GDM1 (cell line): ENCODE results near the gene IER3.
"Not testable (repeated sequence)": the region's sequence is repeated elsewhere in the genome, so short reads cannot be mapped to it uniquely, and the experiment has no call there.

ENCODE experiments used
- DNase-seq: peaks from one replicate; lab custom pipeline; 2025; lab: John Stamatoyannopoulos, UW

Gene IER3

GRCh38 chr6:30768634-30769087 is 24.3 kb upstream of the IER3 start:
- no peak for DNase-seq

- no peak for DNase-seq
Observed at GRCh38 chr6:30767944-30768301, 23.6 kb upstream of the IER3 start.

- DNase-seq, result no peak
Observed at GRCh38 chr6:30767158-30767943, 23.0 kb upstream of the IER3 start.

GRCh38 chr6:30766461-30767157 is 22.3 kb upstream of the IER3 start:
- no peak for DNase-seq

GRCh38 chr6:30765495-30765894 is 21.1 kb upstream of the IER3 start:
- not testable (repeated sequence) for DNase-seq

- not testable (repeated sequence) for DNase-seq
Observed at GRCh38 chr6:30764490-30765043, 20.2 kb upstream of the IER3 start.

GRCh38 chr6:30763618-30764489 is 19.5 kb upstream of the IER3 start:
- DNase-seq, result no peak

GRCh38 chr6:30763155-30763617 is 18.8 kb upstream of the IER3 start:
- no peak for DNase-seq

GRCh38 chr6:30761791-30762429 is 17.6 kb upstream of the IER3 start:
- no peak for DNase-seq

- DNase-seq, result no peak
Observed at GRCh38 chr6:30760549-30760948, 16.2 kb upstream of the IER3 start.

GRCh38 chr6:30759575-30760239 is 15.4 kb upstream of the IER3 start:
- DNase-seq, result no peak

GRCh38 chr6:30757261-30757904 is 13.0 kb upstream of the IER3 start:
- DNase-seq, result no peak

- DNase-seq, result not testable (repeated sequence)
Observed at GRCh38 chr6:30756405-30757003, 12.2 kb upstream of the IER3 start.

GRCh38 chr6:30754631-30755030 is 10.3 kb upstream of the IER3 start:
- no peak for DNase-seq

- no peak for DNase-seq
Observed at GRCh38 chr6:30752157-30752927, 8.0 kb upstream of the IER3 start.

- no peak for DNase-seq
Observed at GRCh38 chr6:30750379-30750668, 6.0 kb upstream of the IER3 start.

- no peak for DNase-seq
Observed at GRCh38 chr6:30749554-30750378, 5.4 kb upstream of the IER3 start.

GRCh38 chr6:30748851-30749540 is 4.6 kb upstream of the IER3 start:
- DNase-seq, result no peak
